DOHH2 (cell line): ENCODE measurements around the gene NR2F1.

Source experiments
- EZH2phosphoT487 ChIP-seq: fragments of 200-600 bp; sonication (generic); IDR thresholded peaks from 2 replicates; pipeline ENCODE4 v1.6.1; 2017; ENCODE audit warnings: borderline replicate concordance, mild to moderate bottlenecking, antibody characterized with exemption, low read length, moderate library complexity, mixed read lengths
- TF ChIP-seq, protein P1 (sequence below): fragments of 200-600 bp; sonication (generic); IDR thresholded peaks from one replicate; pipeline ENCODE4 v1.5.1; 2014; ENCODE audit warnings: antibody characterized with exemption, mild to moderate bottlenecking, low read depth, low read length; ENCODE audit not compliant: poor library complexity, severe bottlenecking

GRCh38 chr5:93588352-93589151 lies 5.5 kb downstream of the NR2F1 start:
- TF ChIP-seq, protein P1, sequence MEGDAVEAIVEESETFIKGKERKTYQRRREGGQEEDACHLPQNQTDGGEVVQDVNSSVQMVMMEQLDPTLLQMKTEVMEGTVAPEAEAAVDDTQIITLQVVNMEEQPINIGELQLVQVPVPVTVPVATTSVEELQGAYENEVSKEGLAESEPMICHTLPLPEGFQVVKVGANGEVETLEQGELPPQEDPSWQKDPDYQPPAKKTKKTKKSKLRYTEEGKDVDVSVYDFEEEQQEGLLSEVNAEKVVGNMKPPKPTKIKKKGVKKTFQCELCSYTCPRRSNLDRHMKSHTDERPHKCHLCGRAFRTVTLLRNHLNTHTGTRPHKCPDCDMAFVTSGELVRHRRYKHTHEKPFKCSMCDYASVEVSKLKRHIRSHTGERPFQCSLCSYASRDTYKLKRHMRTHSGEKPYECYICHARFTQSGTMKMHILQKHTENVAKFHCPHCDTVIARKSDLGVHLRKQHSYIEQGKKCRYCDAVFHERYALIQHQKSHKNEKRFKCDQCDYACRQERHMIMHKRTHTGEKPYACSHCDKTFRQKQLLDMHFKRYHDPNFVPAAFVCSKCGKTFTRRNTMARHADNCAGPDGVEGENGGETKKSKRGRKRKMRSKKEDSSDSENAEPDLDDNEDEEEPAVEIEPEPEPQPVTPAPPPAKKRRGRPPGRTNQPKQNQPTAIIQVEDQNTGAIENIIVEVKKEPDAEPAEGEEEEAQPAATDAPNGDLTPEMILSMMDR: no peak
- TF ChIP-seq EZH2phosphoT487: no peak
